Adrenal gland (tissue), 19 donors: ENCODE data around the gene ZBTB26. TPM values are rescaled to one million over a fixed set of nuclear protein-coding genes. Genes with fewer than 3 reads are reported as not detected.

ENCODE experiments used
- DNase-seq, 7 donors: peaks; one replicate each; pipeline ENCODE4 v3.0.0-alpha.2; 2019 to 2020
- H3K27ac ChIP-seq, 5 donors: fragments of 200-600 bp; sonication (generic) in 4 of 5; 1 replicate in 3 of 5; 2 replicates in 2 of 5; pipeline versions ENCODE4 v1.5.1 to v1.8.0; 2016 to 2020; ENCODE audit warnings: mild to moderate bottlenecking in 1 of 5
- H3K27me3 ChIP-seq: fragments of 200-600 bp; 2 replicates; pipeline ENCODE4 v1.8.0; 2021
- H3K36me3 ChIP-seq, 2 donors: fragments of 200-600 bp; replicated peaks in 1 of 2; 1 replicate in 1 of 2; 2 replicates in 1 of 2; pipeline versions ENCODE4 v1.5.1 to v1.8.0; 2018 to 2022
- H3K4me1 ChIP-seq, 2 donors: fragments of 200-600 bp; replicated peaks in 1 of 2; 1 replicate in 1 of 2; 2 replicates in 1 of 2; pipeline versions ENCODE4 v1.5.1 to v1.8.0; 2018 to 2021
- H3K4me3 ChIP-seq, 4 donors: fragments of 200-600 bp; sonication (generic) in 3 of 4; one replicate each; pipeline ENCODE4 v1.5.1; 2016 to 2018
- H3K9me3 ChIP-seq, 3 donors: fragments of 200-600 bp; sonication (generic) in 1 of 3; replicated peaks in 1 of 3; 1 replicate in 2 of 3; 2 replicates in 1 of 3; pipeline versions ENCODE4 v1.5.1 to v1.8.0; 2016 to 2021
- CTCF ChIP-seq, 6 experiments: fragments of 450-650 bp in 4 of 6; fragments of 200-600 bp in 2 of 6; sonication (generic) in 1 of 6; IDR thresholded peaks; 1 replicate in 5 of 6; 2 replicates in 1 of 6; pipeline versions ENCODE4 v1.5.1 to v1.8.0; 2016 to 2021; ENCODE audit warnings: antibody characterized with exemption in 6 of 6, mild to moderate bottlenecking in 2 of 6, moderate library complexity in 1 of 6
- POLR2A ChIP-seq, 2 donors: fragments of 450-650 bp; IDR thresholded peaks; one replicate each; pipeline ENCODE4 v1.6.1; 2017; ENCODE audit warnings: antibody characterized with exemption in 2 of 2, mild to moderate bottlenecking in 2 of 2, moderate library complexity in 1 of 2
- WGBS, 4 donors: extraction: QIAGEN DNeasy Blood & Tissue Kit in 2 of 4; methylation state at CpG; one replicate each; pipeline versions ENCODE4 v1.1.5 to v1.1.7; 2013 to 2017; 5-methylcytosine and 5-hydroxymethylcytosine counted together
- intact Hi-C, 2 donors: fragments of 100-400 bp; cut with DNase I; formaldehyde crosslinking; loops; one replicate each; pipeline versions ENCODE4 v1.14.1 to v1.15.0; 2022 to 2023
- long read RNA-seq, 10 donors: library from polyadenylated mRNA in 3 of 10; unstranded in 2 of 10; stranded (forward) in 1 of 10; transcript quantifications; one replicate each; pipeline ENCODE4 v2.0.0 and lab custom pipeline, GENCODE V29; 2021 to 2026
- polyA plus RNA-seq, 3 donors: library from polyadenylated mRNA; stranded (reverse); fragments of 200-250 nt in 2 of 3; fragments of 350-450 nt in 1 of 3; fragmentation: Illumina TruSeq in 1 of 3; extraction: RNeasy Lipid Tissue Mini Kit (QIAGEN cat#74804) in 1 of 3; gene quantifications; one replicate each; pipeline ENCODE4 v1.2.3, GENCODE V29; 2013 to 2014
- total RNA-seq, 9 donors: library from RNA; depleted of rRNA in 4 of 9; stranded (reverse); fragments of >200 nt in 4 of 9; fragments of 120-200 nt in 1 of 9; fragmentation: NEBNext Ultra II Directional in 1 of 9; extraction: Animal tissue kit (Norgen Biotek cat#: 25700) in 1 of 9; gene quantifications; one replicate each; pipeline versions ENCODE4 v1.1.0 to v1.2.4, GENCODE V29; 2013 to 2023
- donor health status: healthy with polysubstance abuse.
- donor health status: Bipolar disorder and iron deficiency.
- donor health status: DM: yes; HTN: yes; CAD: no.
- donor health status: DM: no; HTN: no; CAD: no.
- donor health status: DM: no; HTN: no; CAD: no.
- donor health status: DM: yes; HTN: yes; CAD: no.

Gene ZBTB26
- total RNA-seq (1 to 10 TPM; 2.1 to 7.4 (median 5.1) TPM), polyA plus RNA-seq (1 to 10 TPM; 1.6 to 5.2 (median 1.7) TPM)
- long read RNA-seq, donor 1, full-length matches to known transcripts = 1 of 1 reads
- long read RNA-seq, donor 1, partial matches to known transcripts = 0 of 1 reads
- long read RNA-seq, donor 1, other reads (novel, unspliced or antisense) = 0 of 1 reads
- long read RNA-seq, donor 2 = 0 reads
- long read RNA-seq, donor 3, full-length matches to known transcripts = 1 of 1 reads
- long read RNA-seq, donor 3, partial matches to known transcripts = 0 of 1 reads
- long read RNA-seq, donor 3, other reads (novel, unspliced or antisense) = 0 of 1 reads
- long read RNA-seq, donor 4 = 0 reads
- long read RNA-seq, donor 5, partial matches to known transcripts = 0 of 1 reads
- long read RNA-seq, donor 5, other reads (novel, unspliced or antisense) = 1 of 1 reads
- long read RNA-seq, donor 6, partial matches to known transcripts = 0 of 2 reads
- long read RNA-seq, donor 6, other reads (novel, unspliced or antisense) = 2 of 2 reads
- long read RNA-seq, donor 7 = 0 reads
- long read RNA-seq, donor 8, full-length matches to known transcripts = 2 of 2 reads
- long read RNA-seq, donor 8, partial matches to known transcripts = 0 of 2 reads
- long read RNA-seq, donor 8, other reads (novel, unspliced or antisense) = 0 of 2 reads
- long read RNA-seq, donor 9, full-length matches to known transcripts = 1 of 1 reads
- long read RNA-seq, donor 9, partial matches to known transcripts = 0 of 1 reads
- long read RNA-seq, donor 9, other reads (novel, unspliced or antisense) = 0 of 1 reads
- long read RNA-seq, donor 10, full-length matches to known transcripts = 5 of 5 reads
- long read RNA-seq, donor 10, partial matches to known transcripts = 0 of 5 reads
- long read RNA-seq, donor 10, other reads (novel, unspliced or antisense) = 0 of 5 reads

GRCh38 chr9:122931226-122932121 lies at the start of gene ZBTB26:
ZBTB26 (minus strand) TSS chr9:122931512; CDS start chr9:122919934, 11,578 bp downstream.
- peak within 1 kb of the TSS; percentile 55 to 90 (median 79) for H3K27ac ChIP-seq
- peaks cover 10 to 34% of the 10 kb centered on the region in 2 donors for H3K4me1 ChIP-seq
- TF ChIP-seq POLR2A (IDR thresholded peaks at IDR 0.05) (peak; percentile 44 to 86), CTCF (IDR thresholded peaks at IDR 0.05) (no peak)
- H3K36me3 ChIP-seq = no peaks in the 10 kb centered on the region
- intact Hi-C loops = no loop called here
- peak within 1 kb of the TSS; percentile 41 to 95 (median 60) for H3K4me3 ChIP-seq
- peak; percentile 94 to 97 (median 97) for DNase-seq
- WGBS, 4 donors = 0 to 1% (median 1%) methylated on average over 26 to 51 of the region's 51 CpGs
- no peaks in the 10 kb centered on the region for H3K9me3 ChIP-seq
- no peaks in the 10 kb centered on the region for H3K27me3 ChIP-seq

GRCh38 chr9:122978601-122979000 lies 47.3 kb upstream of the ZBTB26 start:
- no peaks in the 10 kb centered on the region for H3K27me3 ChIP-seq
- no peak for DNase-seq
- no peaks in the 10 kb centered on the region for H3K36me3 ChIP-seq
- WGBS, 4 donors = 48 to 79% (median 63%) methylated on average over 2 of the region's 2 CpGs
- no peaks in the 10 kb centered on the region for H3K4me1 ChIP-seq
- intact Hi-C loops = no loop called here
- no peak for TF ChIP-seq POLR2A (IDR thresholded peaks at IDR 0.05)
- no peak for TF ChIP-seq CTCF (IDR thresholded peaks at IDR 0.05)
- no peaks in the 10 kb centered on the region for H3K9me3 ChIP-seq
- no peak overlapping the region for H3K4me3 ChIP-seq
- no peak overlapping the region for H3K27ac ChIP-seq

GRCh38 chr9:122975196-122975595 lies 43.9 kb upstream of the ZBTB26 start:
- intact Hi-C loops = no loop called here

More at GRCh38 chr9:122975196-122975595, 43.9 kb upstream of the ZBTB26 start:
- TF ChIP-seq CTCF (IDR thresholded peaks at IDR 0.05) (no peak), POLR2A (IDR thresholded peaks at IDR 0.05) (no peak)
- Histone ChIP-seq H3K4me3 (no peak overlapping the region), H3K27me3 (no peaks in the 10 kb centered on the region), H3K27ac (peak overlapping the region in 3 of 5 donors; percentile 2 to 67 (median 24)), H3K36me3 (no peaks in the 10 kb centered on the region), H3K4me1 (no peaks in the 10 kb centered on the region), H3K9me3 (no peaks in the 10 kb centered on the region)
- WGBS, 4 donors = 62 to 75% (median 66%) methylated on average over 2 of the region's 2 CpGs
- DNase-seq = no peak
